K562 (cell line): Measurements from ENCODE around the gene KCTD3. TPM values are rescaled to one million over a fixed set of nuclear protein-coding genes. Genes with fewer than 3 reads are reported as not detected.

Source experiments
- ATAC-seq: fragments of 200-7000 bp; cut with Tn5 transposase; 3 replicates; pipeline ENCODE4 v1.9.1; 2020; ENCODE audit warnings: moderate library complexity
- BruUV-seq: library from RNA; stranded (reverse); fragments of 400-500 nt; replicated peaks from 2 replicates; lab custom pipeline; 2021; lab: Mats Ljungman, UMichigan
- CTCF ChIA-PET: fragments of 300-600 bp; formaldehyde crosslinking; extraction: SDS; loops from one replicate; lab custom pipeline; 2021; ENCODE audit warnings: low intra/inter-chr PET ratio; lab: Yijun Ruan, JAX
- POLR2A ChIA-PET: fragments of 300-600, 350-650 bp; sonication (Branson Sonifier 250); formaldehyde crosslinking; extraction: SDS; loops from one replicate; lab custom pipeline; 2021; ENCODE audit warnings: antibody characterized with exemption, inconsistent platforms; lab: Yijun Ruan, JAX
- DNase-seq, 4 experiments: peaks; one replicate each; pipeline versions ENCODE4 v3.0.0 to v3.0.0-alpha.2; 2011 to 2018; ENCODE audit warnings: low spot score in 3 of 4, mixed read lengths in 3 of 4; ENCODE audit errors: extremely low read depth in 1 of 4
- FAIRE-seq: peaks from 2 replicates; lab custom pipeline; 2011; peaks lifted over from hg19 to GRCh38; lab: Jason Lieb, UNC
- H2AFZ ChIP-seq: 2 replicates; pipeline ENCODE4 v1.6.0; 2011; ENCODE audit warnings: low read depth, low read length, control low read depth, inconsistent platforms
- H3K27ac ChIP-seq: fragments of 200-600 bp; 3 replicates; pipeline ENCODE4 v1.8.0; 2011; ENCODE audit warnings: low read depth, mild to moderate bottlenecking, control low read depth, inconsistent platforms, low read length, moderate library complexity, mixed read lengths; ENCODE audit errors: extremely low read depth
- H3K27me3 ChIP-seq, 2 experiments: fragments of 300-600 bp in 1 of 2; 2 replicates in 1 of 2; 3 replicates in 1 of 2; pipeline versions ENCODE4 v1.6.0 to v1.8.0; 2011; ENCODE audit warnings: inconsistent platforms in 2 of 2, low read length in 2 of 2, mild to moderate bottlenecking in 1 of 2, mixed read lengths in 1 of 2, moderate library complexity in 1 of 2; ENCODE audit not compliant: control insufficient read depth in 2 of 2, insufficient read depth in 2 of 2
- H3K36me3 ChIP-seq: fragments of 300-600 bp; 3 replicates; pipeline ENCODE4 v1.8.0; 2011; ENCODE audit warnings: mild to moderate bottlenecking, low read length, inconsistent platforms; ENCODE audit not compliant: control insufficient read depth, insufficient read depth
- H3K4me1 ChIP-seq, 2 experiments: fragments of 200-600 bp in 1 of 2; replicated peaks in 1 of 2; 2 replicates in 1 of 2; 3 replicates in 1 of 2; pipeline versions ENCODE4 v1.5.1 to v1.8.0; 2011; ENCODE audit warnings: inconsistent platforms in 2 of 2, low read length in 2 of 2, mild to moderate bottlenecking in 1 of 2, mixed read lengths in 1 of 2, moderate library complexity in 1 of 2; ENCODE audit not compliant: control insufficient read depth in 2 of 2, insufficient read depth in 2 of 2
- H3K4me2 ChIP-seq: 2 replicates; pipeline ENCODE4 v1.6.1; 2011; ENCODE audit warnings: low read length, control low read depth, inconsistent platforms, mixed read lengths; ENCODE audit not compliant: insufficient read depth
- H3K4me3 ChIP-seq: fragments of 200-600 bp; sonication (generic), shearing (Covaris generic); 2 replicates; pipeline ENCODE4 v1.5.1; 2016; ENCODE audit warnings: control low read depth, inconsistent platforms
- H3K79me2 ChIP-seq: fragments of 200-600 bp; 3 replicates; pipeline ENCODE4 v1.8.0; 2011; ENCODE audit warnings: low read length, inconsistent platforms; ENCODE audit not compliant: control insufficient read depth, insufficient read depth
- H3K9ac ChIP-seq, 2 experiments: 2 replicates each; pipeline versions ENCODE4 v1.6.0 to v1.6.1; 2011; ENCODE audit warnings: low read depth in 2 of 2, low read length in 2 of 2, control low read depth in 1 of 2, inconsistent platforms in 1 of 2, mild to moderate bottlenecking in 1 of 2, mixed read lengths in 1 of 2; ENCODE audit not compliant: insufficient read depth in 1 of 2
- H3K9me1 ChIP-seq: one replicate; pipeline ENCODE4 v1.6.0; 2011; ENCODE audit warnings: inconsistent platforms, mild to moderate bottlenecking, low read length, moderate library complexity; ENCODE audit not compliant: control insufficient read depth, insufficient read depth
- H3K9me3 ChIP-seq: replicated peaks from 2 replicates; pipeline ENCODE4 v1.5.1; 2011; ENCODE audit warnings: low read depth, low read length, inconsistent platforms; ENCODE audit not compliant: control insufficient read depth, insufficient read depth
- H4K20me1 ChIP-seq: replicated peaks from 2 replicates; pipeline ENCODE4 v1.6.1; 2011; ENCODE audit warnings: low read length, inconsistent platforms, mixed read lengths; ENCODE audit not compliant: control insufficient read depth, insufficient read depth
- BRD9 ChIP-seq: fragments of 450-650 bp; IDR thresholded peaks from 2 replicates; pipeline ENCODE4 v1.6.1; 2018; ENCODE audit warnings: low read depth; ENCODE audit not compliant: partially characterized antibody
- ELF2 ChIP-seq: fragments of 250-450 bp; sonication (Bioruptor Pico); IDR thresholded peaks from 2 replicates; pipeline ENCODE4 v1.5.0; 2021; ENCODE audit warnings: mild to moderate bottlenecking
- NRF1 ChIP-seq, 2 experiments: fragments of 450-650 bp; IDR thresholded peaks in 1 of 2; conservative IDR thresholded peaks in 1 of 2; 2 replicates each; pipeline ENCODE4 v1.6.1; 2014; ENCODE audit warnings: mild to moderate bottlenecking in 2 of 2
- OTX1 ChIP-seq: fragments of 450-650 bp; formaldehyde crosslinking; IDR thresholded peaks from 2 replicates; pipeline ENCODE4 v1.4.0; 2022; ENCODE audit warnings: mild to moderate bottlenecking
- PCBP1 ChIP-seq: fragments of 200-400 bp; formaldehyde crosslinking; IDR thresholded peaks from 2 replicates; pipeline ENCODE4 v1.6.1; 2018; ENCODE audit warnings: mild to moderate bottlenecking, low read depth, low read length; ENCODE audit not compliant: poor library complexity, severe bottlenecking
- POLR2B ChIP-seq: fragments of 450-650 bp; IDR thresholded peaks from 2 replicates; pipeline ENCODE4 v1.6.1; 2018; ENCODE audit warnings: low read depth; ENCODE audit not compliant: partially characterized antibody
- PYGO2 ChIP-seq: fragments of 450-650 bp; IDR thresholded peaks from 2 replicates; pipeline ENCODE4 v1.6.1; 2016; ENCODE audit warnings: mild to moderate bottlenecking, missing genetic modification characterization, moderate library complexity, missing compliant biosample characterization
- ZNF175 ChIP-seq: fragments of 200-800 bp; sonication (Bioruptor generic); IDR thresholded peaks from 2 replicates; pipeline ENCODE4 v1.6.1; 2016; ENCODE audit warnings: low read depth, mild to moderate bottlenecking, missing genetic modification characterization, missing compliant biosample characterization
- ZNF444 ChIP-seq: fragments of 250-450 bp; sonication (Bioruptor Pico); IDR thresholded peaks from 2 replicates; pipeline ENCODE4 v1.4.0; 2020; ENCODE audit warnings: mild to moderate bottlenecking, moderate library complexity
- ZNF586 ChIP-seq: fragments of 450-650 bp; formaldehyde crosslinking; conservative IDR thresholded peaks from 2 replicates; pipeline ENCODE4 v1.4.0; 2020; ENCODE audit warnings: mild to moderate bottlenecking, moderate library complexity
- WGBS: fragments of 100-300 bp; shearing (Covaris generic); methylation state at CpG from one replicate; pipeline ENCODE4 v1.1.6; 2016; ENCODE audit warnings: low coverage, mixed read lengths; ENCODE audit not compliant: insufficient coverage; ENCODE audit errors: missing lambda C conversion rate; 5-methylcytosine and 5-hydroxymethylcytosine counted together
- in situ Hi-C: fragments of 300-500 bp; cut with MboI; formaldehyde crosslinking; loops from 4 replicates; pipeline ENCODE4 v1.15.0; 2018; ENCODE audit warnings: inconsistent platforms, mixed read lengths
- intact Hi-C: fragments of 100-400 bp; cut with micrococcal nuclease; formaldehyde crosslinking; loops from 2 replicates; pipeline ENCODE4 v1.14.2; 2022
- polyA plus RNA-seq, 8 experiments: library from polyadenylated mRNA; depleted of rRNA in 4 of 8; stranded (reverse) in 5 of 8; unstranded in 3 of 8; fragments of >200 nt; fragmentation: Nextera tagmentation in 2 of 8; fragmentation: Illumina TruSeq in 1 of 8; extraction: Ambion mirVana in 2 of 8; extraction: Trizol in 1 of 8; gene quantifications; 2 replicates each; pipeline versions ENCODE4 v1.2.1 to v1.2.3, GENCODE V29; 2011 to 2014; ENCODE audit warnings: inconsistent platforms in 1 of 8, missing spikeins in 1 of 8
- total RNA-seq, 7 experiments: library from RNA; depleted of rRNA in 6 of 7; stranded (reverse); fragments of >200 nt in 6 of 7; fragmentation: Illumina TruSeq in 2 of 7; extraction: Trizol in 2 of 7; gene quantifications; 2 replicates each; pipeline versions ENCODE4 v1.2.1 to v1.2.3, GENCODE V29; 2011 to 2021; ENCODE audit warnings: low replicate concordance in 1 of 7

KCTD3 gene
- total and polyA plus RNA-seq, 9 of the 15 experiments (the other 6 are each of a cell fraction or from before 2014, with no cell fraction given), result 12.8 to 77.1 (median 44.3) TPM

GRCh38 chr1:215605011-215605621 is 38.0 kb downstream of the KCTD3 start:
- POLR2A ChIA-PET, result interaction anchor here (0.7 to 1.7 kb wide), 3 partner anchors 10 to 13 kb away, joined by 3 to 4 read pairs (median 3); no protein-coding TSS in a partner anchor
- Histone ChIP-seq H3K4me3 (no peak overlapping the region), H3K4me2 (no peak overlapping the region), H3K9me1 (no peaks in the 10 kb centered on the region), H3K9me3 (no peaks in the 10 kb centered on the region), H3K27ac (no peak overlapping the region), H2AFZ (no peak overlapping the region), H3K4me1 (no peaks in the 10 kb centered on the region), H3K36me3 (peaks cover 87% of the 10 kb centered on the region), H3K9ac (no peak overlapping the region), H3K79me2 (no peaks in the 10 kb centered on the region), H3K27me3 (no peaks in the 10 kb centered on the region), H4K20me1 (no peaks in the 10 kb centered on the region)
- in situ Hi-C loops (no loop called here), intact Hi-C loops (loop anchor here (10.0 kb wide), 2 partner anchors 60 to 390 kb away; no protein-coding TSS in a partner anchor)
- no peak for TF ChIP-seq BRD9
- no peak for TF ChIP-seq POLR2B
- TF ChIP-seq ELF2 (CRISPR knock-in tag), result no peak
- no TSS peak for BruUV-seq
- DNase-seq (no peak), ATAC-seq (no peak), FAIRE-seq (no peak)
- CTCF ChIA-PET, result interaction anchor here (0.6 kb wide), 1 partner anchor 597 kb away, joined by 5 read pairs; no protein-coding TSS in a partner anchor

GRCh38 chr1:215606036-215606435 is 38.9 kb downstream of the KCTD3 start:
- Histone ChIP-seq H3K79me2 (no peaks in the 10 kb centered on the region), H3K4me2 (no peak overlapping the region), H3K9me3 (no peaks in the 10 kb centered on the region), H4K20me1 (no peaks in the 10 kb centered on the region), H3K9ac (no peak overlapping the region), H3K27ac (no peak overlapping the region), H2AFZ (no peak overlapping the region), H3K9me1 (no peaks in the 10 kb centered on the region), H3K4me1 (no peaks in the 10 kb centered on the region), H3K27me3 (no peaks in the 10 kb centered on the region), H3K36me3 (peaks cover 86% of the 10 kb centered on the region), H3K4me3 (no peak overlapping the region)
- ATAC-seq, result no peak
- in situ Hi-C loops, result no loop called here
- intact Hi-C loops, result loop anchor here (1.0 to 10.0 kb wide), 3 partner anchors 59 to 391 kb away; no protein-coding TSS in a partner anchor
- POLR2A ChIA-PET, result no interaction called here
- 75% methylated on average over 3 of the region's 3 CpGs for WGBS
- FAIRE-seq, result no peak
- DNase-seq, result no peak
- BruUV-seq, result no TSS peak
- CTCF ChIA-PET, result interaction anchor here (1.1 to 1.6 kb wide), 2 partner anchors 944 to 948 kb away, joined by 4 read pairs; no protein-coding TSS in a partner anchor
- TF ChIP-seq PYGO2 (tag) (no peak), PCBP1 (no peak), NRF1 (conservative IDR thresholded peaks at IDR 0.05 in 1 of 2, IDR thresholded peaks at IDR 0.05 in 1 of 2) (no peak), ZNF586 (CRISPR knock-in tag) (no peak), OTX1 (CRISPR knock-in tag) (no peak), ZNF175 (no peak), ZNF444 (CRISPR knock-in tag) (no peak)
